Hematopoietic multipotent progenitor cell treated with erythropoietin and hydrocortisone succinate and interleukin-3 and kit ligand, for 15 days (in vitro differentiated cells): ENCODE measurements around the gene KRT40.
"Not testable (repeated sequence)": the region's sequence is repeated elsewhere in the genome, so short reads cannot be mapped to it uniquely, and the experiment has no call there.

Source experiments
- DNase-seq: peaks from one replicate; pipeline ENCODE4 v3.0.0-alpha.2; 2015; ENCODE audit warnings: low spot score

KRT40 gene

GRCh38 chr17:40984226-40984625 lies at the start of gene KRT40:
Gene KRT40, minus strand, starts transcription at chr17:40984326. Its CDS starts 53 bp downstream, at chr17:40984273.
- DNase-seq: no peak

GRCh38 chr17:41029633-41030245 lies 45.6 kb upstream of the KRT40 start, which contains the start of gene KRTAP1-4:
Gene KRTAP1-4, minus strand, starts transcription at chr17:41030195. Its CDS starts 117 bp downstream, at chr17:41030078.
- no peak for DNase-seq

- DNase-seq: no peak
These were observed 42.8 kb upstream of the KRT40 start, which contains the start of gene KRTAP1-5 for GRCh38 chr17:41026715-41027471. Gene KRTAP1-5, minus strand, starts transcription at chr17:41027208. Its CDS starts 53 bp downstream, at chr17:41027155.

DNA sequence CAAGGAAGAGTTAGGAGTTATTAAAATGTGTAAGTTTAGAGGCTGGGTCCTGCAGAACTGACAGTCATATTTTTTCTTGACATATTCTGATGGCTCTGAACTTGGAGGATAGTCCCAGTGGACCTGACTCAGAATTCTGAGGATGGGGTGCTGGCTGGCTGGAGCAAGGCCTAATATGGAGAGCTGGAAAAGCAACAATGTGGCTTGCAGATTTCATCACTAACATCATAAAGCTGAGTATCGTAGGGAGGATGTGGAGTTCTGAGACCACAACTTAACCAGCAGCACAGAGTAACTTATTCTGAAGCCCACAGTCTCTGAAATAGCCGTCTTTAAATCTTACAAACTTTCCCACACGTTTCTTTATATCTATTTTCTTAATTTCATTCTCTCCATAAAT lies 40.6 kb upstream of the KRT40 start:
- no peak for DNase-seq

- DNase-seq: no peak
These were observed 36.2 kb upstream of the KRT40 start for GRCh38 chr17:41020336-41020735.

- DNase-seq: no peak
These were observed 35.3 kb upstream of the KRT40 start for GRCh38 chr17:41019415-41019814.

DNA sequence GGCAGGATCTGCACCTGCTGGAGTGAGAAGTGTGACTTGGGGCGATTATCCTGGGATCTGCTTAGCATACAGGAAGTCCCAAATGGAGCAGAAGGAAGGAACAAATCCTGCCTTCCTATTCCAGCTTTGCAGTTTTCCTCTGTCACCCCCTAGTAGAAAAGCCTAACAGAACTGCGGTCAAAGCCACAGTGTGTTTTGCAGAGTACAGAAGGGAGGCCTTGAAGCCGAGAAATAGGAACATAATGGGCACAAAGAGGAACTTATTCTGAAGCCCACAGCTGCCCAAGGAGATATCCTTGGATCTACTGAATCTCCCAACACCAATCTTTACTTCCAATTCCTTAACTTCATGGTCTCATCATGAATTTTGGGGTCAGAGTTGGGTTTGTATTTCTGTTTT lies 34.4 kb upstream of the KRT40 start:
- DNase-seq: no peak

DNA sequence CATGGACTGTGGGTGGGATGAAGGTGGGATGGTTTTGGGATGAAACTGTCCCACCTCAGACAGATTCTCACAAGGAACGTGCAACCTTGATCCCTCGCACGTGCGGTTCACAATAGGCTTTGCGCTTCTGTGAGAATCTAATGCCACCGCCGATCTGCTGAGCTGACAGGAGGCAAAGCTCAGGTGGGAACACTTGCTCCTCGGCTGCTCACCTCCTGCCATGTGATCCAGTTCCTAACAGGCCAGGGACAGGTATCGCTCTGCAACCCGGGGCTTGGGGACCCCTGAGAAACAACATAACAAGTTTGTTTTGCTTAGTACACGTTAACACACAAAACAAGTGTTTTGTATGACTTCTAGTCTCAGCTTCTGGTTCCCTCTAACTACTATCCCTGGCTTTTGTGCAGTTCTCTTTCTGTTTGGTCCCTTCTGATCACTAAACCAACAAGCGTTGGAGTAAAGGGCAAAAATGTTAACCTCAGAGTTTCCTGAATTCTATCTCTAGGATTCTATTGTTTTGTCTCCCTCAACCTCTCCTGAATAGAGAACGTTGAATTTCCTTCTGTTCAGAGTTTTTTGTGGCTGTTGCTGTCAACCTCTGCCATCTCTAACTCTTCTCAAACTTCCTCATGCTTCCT lies 32.6 kb upstream of the KRT40 start:
- DNase-seq: no peak

- DNase-seq: no peak
These were observed 31.3 kb upstream of the KRT40 start for GRCh38 chr17:41015454-41015853.

DNA sequence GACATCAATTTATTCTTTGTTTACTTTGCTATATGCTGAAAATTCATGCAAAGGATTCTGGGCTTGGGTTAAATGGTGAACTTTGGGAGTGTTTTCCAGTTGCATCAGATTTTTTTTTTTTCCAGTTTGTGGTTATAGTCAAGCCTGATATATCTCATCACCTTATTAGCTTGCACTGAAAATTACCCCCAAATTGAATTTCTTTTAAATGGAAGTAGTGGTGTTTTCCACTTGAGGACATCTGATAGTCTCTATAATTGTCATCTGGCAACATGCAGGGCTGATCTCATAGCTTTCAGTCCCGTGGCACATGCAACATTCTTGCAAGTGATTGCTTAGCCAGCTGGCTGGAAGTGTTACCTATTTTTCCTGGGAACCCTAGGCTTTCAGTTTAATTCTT lies 29.5 kb upstream of the KRT40 start:
- DNase-seq: no peak

- DNase-seq: no peak
These were observed 29.1 kb upstream of the KRT40 start for GRCh38 chr17:41013181-41013580.

GRCh38 chr17:41012326-41013120 lies 28.4 kb upstream of the KRT40 start:
- DNase-seq: no peak

DNA sequence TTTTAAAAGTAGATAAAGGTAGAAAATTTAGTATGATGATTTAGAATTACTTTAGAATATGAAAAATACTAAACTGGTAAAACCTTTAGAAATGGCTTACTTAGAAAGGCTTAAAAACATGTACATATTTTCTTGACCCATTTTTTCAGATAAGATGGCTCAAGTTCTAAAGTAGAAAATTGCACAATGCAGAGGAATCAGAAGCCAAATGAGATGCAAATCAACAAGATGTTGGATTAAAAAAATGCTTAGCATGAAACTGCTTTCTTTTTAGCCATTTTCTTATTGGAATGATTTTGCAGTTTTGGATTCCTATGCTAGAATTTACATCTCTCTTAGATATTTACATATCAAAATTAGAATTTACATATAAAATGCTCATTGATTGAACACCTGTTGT lies 26.3 kb upstream of the KRT40 start:
- no peak for DNase-seq

- no peak for DNase-seq
These were observed 25.8 kb upstream of the KRT40 start for GRCh38 chr17:41009936-41010335.

DNA sequence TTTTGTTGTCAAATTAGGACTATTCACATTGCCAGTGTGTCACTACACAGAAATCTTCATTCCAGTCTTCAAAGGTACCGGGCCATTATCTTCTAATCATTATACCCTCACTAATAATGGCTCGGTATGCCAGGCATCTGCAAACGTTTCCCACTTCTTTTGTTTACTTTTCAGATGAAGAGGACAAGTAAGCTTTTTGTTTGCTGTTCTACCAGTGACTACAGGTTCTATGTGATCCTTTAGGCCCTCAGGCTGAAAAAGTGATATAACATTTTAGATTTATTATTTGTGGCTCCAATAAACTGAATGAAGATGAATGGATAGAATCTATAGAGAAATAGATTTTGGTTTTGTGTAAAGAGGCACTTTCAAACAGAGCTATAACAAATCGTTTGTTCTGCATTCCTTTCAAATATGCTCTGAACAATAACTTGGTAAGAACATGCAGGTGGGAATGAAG lies 25.2 kb upstream of the KRT40 start:
- DNase-seq: no peak

DNA sequence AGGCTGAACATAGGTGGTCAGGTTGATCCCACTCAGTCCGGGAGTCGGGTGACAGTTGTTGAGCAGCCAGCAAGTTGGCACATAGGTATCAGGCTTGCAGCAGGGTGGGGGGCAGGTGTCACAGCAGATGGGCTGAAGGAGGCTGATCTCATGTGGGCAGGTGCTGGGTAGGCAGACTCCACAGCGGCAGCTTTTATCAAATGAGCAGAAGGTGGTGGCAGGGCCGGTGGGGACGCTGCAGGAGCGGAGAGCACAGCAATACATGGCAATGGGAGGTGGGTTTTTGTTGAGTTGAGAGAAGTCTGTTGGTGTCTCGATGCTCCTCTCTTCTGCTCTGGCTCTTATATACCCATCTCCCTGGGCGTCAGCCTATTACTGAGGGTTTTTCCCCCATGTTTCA lies 24.7 kb upstream of the KRT40 start, which contains the start of gene KRTAP3-1:
Gene KRTAP3-1, minus strand, starts transcription at position 318 of the 400 bp plus-strand sequence. Its CDS starts 54 bp downstream, at position 264.
- no peak for DNase-seq

DNA sequence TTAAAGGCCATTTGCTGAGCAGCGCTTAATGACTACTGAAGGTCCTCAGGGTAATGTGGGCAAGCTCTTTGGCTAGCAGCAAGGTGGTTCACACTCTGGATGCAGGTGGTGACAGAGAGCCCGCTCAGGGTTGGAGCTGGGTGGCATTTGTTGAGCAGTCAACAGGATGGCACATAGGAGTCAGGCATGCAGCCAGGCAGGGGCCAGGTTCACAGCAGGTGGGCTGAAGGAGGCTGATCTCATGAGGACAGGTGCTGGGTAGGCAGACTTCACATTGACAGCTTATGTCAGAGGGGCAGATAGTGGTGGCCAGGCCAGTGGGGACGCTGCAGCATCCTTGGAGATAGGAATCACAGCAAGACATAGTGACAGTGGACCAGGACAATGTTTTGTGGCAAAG lies 20.3 kb upstream of the KRT40 start:
- DNase-seq: no peak

DNA sequence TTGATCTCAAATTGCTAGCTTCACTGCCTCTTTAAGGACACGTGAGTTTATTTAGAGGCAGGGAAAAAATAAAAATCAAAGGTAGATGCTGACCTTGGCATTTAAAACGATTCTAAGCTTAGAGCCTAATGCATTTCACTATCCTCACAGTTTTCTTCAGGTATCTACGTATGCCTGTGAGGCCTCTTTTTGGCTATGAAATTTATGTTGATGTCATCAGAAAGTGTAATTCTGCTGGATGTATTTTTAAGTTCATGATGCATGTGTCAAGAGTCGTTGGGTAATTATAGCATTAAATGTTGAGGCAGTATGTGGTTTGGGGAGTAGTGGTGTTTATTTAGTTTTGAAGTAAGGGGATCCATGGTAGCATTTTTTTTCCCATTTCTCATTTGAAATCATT lies 19.8 kb upstream of the KRT40 start:
- no peak for DNase-seq

DNA sequence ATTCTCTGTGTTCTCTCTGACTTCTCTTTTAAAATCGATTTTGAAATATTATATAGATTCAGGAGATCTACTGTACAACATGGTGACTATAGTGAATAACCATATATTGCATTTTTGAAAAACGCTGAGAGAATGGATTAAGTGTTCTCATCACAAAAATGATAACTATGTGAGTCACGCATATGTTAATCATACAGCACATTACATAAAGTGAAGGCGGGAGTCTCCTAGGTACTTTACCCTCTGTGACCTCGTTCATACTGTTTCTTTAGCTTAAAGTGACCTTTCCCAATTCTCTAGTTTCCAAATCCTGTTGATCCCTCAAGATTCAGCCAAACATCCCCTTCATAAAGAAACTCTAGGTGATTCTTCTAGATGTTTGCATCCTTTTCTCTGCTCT lies 18.7 kb upstream of the KRT40 start:
- DNase-seq: no peak

GRCh38 chr17:41001795-41002194 lies 17.7 kb upstream of the KRT40 start:
- no peak for DNase-seq

DNA sequence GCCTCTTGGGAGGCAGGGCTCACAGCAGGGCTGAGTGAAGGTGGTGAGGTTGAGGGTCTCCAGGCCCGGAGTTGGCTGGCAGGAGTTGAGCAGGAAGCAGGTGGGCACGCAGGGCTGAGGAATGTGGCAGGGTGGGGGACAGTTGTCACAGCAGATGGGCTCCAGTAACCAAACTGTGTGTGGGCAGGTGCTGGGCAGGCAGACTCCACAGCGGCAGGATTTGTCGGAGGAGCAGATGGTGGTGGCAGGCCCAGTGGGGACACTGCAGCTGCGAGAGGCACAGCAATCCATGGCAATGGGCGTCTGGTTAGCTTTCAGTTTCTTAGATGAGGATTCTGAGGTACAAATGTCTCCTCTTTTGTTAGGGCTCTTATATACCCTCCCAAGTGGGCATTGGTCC lies 15.4 kb upstream of the KRT40 start, which contains the start of gene KRTAP3-2:
Gene KRTAP3-2, minus strand, starts transcription at position 344 of the 400 bp plus-strand sequence. Its CDS starts 53 bp downstream, at position 291.
- DNase-seq: not testable (repeated sequence)

- no peak for DNase-seq
These were observed 13.2 kb upstream of the KRT40 start for GRCh38 chr17:40997361-40997760.
